Choroid plexus epithelial cell (primary cell): ENCODE measurements around the gene SLC27A4.

ENCODE experiments used
- DNase-seq: peaks from one replicate; pipeline ENCODE4 v3.0.0-alpha.2; 2010; ENCODE audit warnings: low read depth
- H3K4me3 ChIP-seq: 2 replicates; pipeline ENCODE4 v1.5.1; 2011; ENCODE audit warnings: low read depth, mild to moderate bottlenecking, control low read depth, low read length, moderate library complexity
- CTCF ChIP-seq: conservative IDR thresholded peaks from 2 replicates; pipeline ENCODE4 v1.5.1; 2011; ENCODE audit warnings: low read depth, mild to moderate bottlenecking, control low read depth, inconsistent platforms, low read length, moderate library complexity

Gene SLC27A4

DNA sequence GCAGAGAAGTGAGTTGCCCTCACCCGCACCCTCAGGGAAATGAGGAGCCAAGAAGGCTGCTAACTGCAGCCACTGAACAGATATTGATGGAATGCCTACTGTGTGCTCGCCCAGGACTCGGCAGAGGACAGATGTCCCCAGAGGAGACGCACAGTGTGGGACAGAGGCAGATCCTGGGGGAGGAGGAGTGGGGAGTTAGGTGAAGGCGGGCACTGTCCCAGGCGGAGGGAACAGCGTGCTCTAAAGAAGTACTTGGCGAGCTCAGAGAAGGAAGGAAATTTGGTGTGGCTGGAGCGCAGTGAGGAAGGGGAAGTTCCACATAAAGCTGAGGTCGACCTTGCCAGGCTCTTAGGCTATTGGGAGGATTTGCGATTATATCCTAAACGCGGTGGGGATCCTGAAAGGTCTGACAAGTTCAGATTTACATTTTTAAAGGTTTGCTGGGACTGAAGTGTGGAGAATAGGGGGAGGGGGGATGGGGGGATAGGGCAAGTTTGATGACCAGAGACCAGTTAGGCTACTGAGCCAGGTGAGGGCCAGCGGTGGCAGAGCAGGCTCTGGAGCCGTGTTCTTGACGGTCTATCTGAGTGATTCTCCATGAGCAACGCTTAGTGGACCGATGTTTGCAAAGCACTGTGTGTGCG lies 56.8 kb downstream of the SLC27A4 start:
- no peak for DNase-seq
- no peak for TF ChIP-seq CTCF
- no peak overlapping the region for H3K4me3 ChIP-seq

- TF ChIP-seq CTCF: no peak
- no peak for DNase-seq
Measured at GRCh38 chr9:128397831-128398230, 57.5 kb downstream of the SLC27A4 start.

DNA sequence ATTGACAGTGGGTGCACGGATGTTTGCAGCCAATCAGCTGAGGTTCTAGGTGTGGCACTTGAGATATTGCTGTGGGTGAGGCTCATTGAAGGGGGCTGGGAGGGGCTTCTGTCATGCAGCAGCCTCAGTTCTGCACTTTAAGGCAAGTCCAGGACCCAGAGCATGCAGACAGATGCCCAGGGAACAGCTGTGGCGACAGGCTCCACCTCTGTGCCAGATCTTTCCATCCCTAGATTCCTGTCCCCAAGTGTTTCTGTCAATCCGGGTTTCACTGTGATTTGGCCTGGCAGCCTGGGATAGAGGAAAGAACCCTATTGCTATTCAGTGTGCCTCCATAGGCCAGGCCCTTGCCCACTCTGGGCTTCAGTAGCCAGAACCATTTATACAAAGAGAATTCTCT lies 59.5 kb downstream of the SLC27A4 start:
- no peak for DNase-seq
- TF ChIP-seq CTCF: no peak
- no peak overlapping the region for H3K4me3 ChIP-seq

More at GRCh38 chr9:128397831-128398230, 57.5 kb downstream of the SLC27A4 start:
- no peak overlapping the region for H3K4me3 ChIP-seq

- TF ChIP-seq CTCF: no peak
- no peak overlapping the region for H3K4me3 ChIP-seq
- DNase-seq: no peak
Measured at GRCh38 chr9:128404560-128404959, 64.2 kb downstream of the SLC27A4 start.

DNA sequence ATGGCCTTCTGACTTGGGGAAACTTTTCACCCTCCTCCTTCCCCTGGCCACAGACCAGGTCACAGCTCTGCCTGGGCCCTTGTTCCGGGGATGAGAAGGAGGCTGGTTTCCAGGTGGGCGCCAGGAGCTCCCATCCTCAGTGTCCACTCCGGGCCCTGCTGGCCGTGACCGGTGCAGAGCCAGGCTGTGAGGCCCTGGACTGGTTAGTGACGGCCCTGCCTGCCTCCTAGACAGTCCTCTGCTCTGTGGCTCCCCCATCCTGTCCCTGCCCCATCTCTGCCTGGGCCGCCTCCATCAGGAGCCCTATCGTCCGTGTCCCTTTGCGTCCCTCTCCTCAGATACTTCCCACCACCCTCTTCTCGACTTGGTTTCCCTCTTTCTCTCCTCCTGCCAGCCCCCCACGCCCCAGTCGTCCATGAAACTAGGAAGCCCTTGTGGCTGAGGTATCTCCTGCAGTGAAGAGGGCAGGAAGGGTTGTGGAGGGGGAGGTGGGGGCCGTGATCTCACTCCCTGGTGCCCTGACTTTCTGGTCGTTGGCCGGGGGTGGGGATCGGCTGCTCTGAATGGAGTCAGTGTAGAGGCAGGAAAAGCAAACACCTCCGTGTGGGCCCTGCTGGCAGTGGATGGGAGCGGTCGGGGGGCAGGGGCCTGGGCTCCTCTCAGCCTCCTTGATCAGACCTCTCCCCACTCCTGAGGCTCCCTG lies 64.9 kb downstream of the SLC27A4 start:
- TF ChIP-seq CTCF: no peak
- DNase-seq: no peak
- H3K4me3 ChIP-seq: no peak overlapping the region

GRCh38 chr9:128405780-128406171 lies 65.4 kb downstream of the SLC27A4 start:
- TF ChIP-seq CTCF: no peak
- DNase-seq: no peak
- no peak overlapping the region for H3K4me3 ChIP-seq
